ENCODE results near the gene SH3BGRL2. TPM values are rescaled to one million over a fixed set of nuclear protein-coding genes. Genes with fewer than 3 reads are reported as not detected.

Gene SH3BGRL2
- total RNA-seq, 2 donors from 2014 or later: 26.8 to 93.3 TPM

DNA sequence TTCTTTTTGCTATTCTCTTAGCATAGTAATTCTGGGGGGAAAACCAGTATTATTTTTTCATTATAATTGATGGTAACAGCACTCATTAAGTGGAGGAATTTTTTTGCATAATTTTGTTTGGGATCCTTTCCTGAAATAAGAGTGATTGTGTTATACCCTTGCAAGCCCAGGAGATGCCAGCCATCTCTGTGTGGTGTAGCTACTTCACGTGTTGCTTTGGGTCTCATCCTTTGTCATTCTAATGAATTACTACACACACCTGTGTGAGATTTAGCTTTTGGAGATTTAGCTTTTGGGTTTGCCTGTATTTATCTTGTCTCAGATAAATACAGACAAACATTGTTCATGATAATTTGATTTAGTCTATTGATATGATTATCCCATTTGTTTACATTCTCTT lies 76.5 kb downstream of the SH3BGRL2 start:
- intact Hi-C loops (cut with DNase I): no loop called here
- no peaks in the 10 kb centered on the region for H3K9me3 ChIP-seq
- no peaks in the 10 kb centered on the region for H3K36me3 ChIP-seq
- H3K27ac ChIP-seq: no peak overlapping the region
- H3K4me1 ChIP-seq (replicated peaks): peaks cover 2% of the 10 kb centered on the region
- no peak for DNase-seq (ENCODE audit: low spot score)
- no peaks in the 10 kb centered on the region for H3K27me3 ChIP-seq (replicated peaks; ENCODE audit: insufficient read depth)
- H3K4me3 ChIP-seq: no peak overlapping the region
- 84% methylated on average over 1 of the region's 1 CpG for WGBS
- TF ChIP-seq POLR2AphosphoS5 (IDR thresholded peaks at IDR 0.05) (no peak), POLR2A (IDR thresholded peaks at IDR 0.05) (no peak)
- TF ChIP-seq, protein P1, sequence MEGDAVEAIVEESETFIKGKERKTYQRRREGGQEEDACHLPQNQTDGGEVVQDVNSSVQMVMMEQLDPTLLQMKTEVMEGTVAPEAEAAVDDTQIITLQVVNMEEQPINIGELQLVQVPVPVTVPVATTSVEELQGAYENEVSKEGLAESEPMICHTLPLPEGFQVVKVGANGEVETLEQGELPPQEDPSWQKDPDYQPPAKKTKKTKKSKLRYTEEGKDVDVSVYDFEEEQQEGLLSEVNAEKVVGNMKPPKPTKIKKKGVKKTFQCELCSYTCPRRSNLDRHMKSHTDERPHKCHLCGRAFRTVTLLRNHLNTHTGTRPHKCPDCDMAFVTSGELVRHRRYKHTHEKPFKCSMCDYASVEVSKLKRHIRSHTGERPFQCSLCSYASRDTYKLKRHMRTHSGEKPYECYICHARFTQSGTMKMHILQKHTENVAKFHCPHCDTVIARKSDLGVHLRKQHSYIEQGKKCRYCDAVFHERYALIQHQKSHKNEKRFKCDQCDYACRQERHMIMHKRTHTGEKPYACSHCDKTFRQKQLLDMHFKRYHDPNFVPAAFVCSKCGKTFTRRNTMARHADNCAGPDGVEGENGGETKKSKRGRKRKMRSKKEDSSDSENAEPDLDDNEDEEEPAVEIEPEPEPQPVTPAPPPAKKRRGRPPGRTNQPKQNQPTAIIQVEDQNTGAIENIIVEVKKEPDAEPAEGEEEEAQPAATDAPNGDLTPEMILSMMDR (IDR thresholded peaks at IDR 0.05): no peak

GRCh38 chr6:79708095-79708791 lies 77.1 kb downstream of the SH3BGRL2 start:
- Histone ChIP-seq H3K27me3 (replicated peaks; ENCODE audit: insufficient read depth) (no peaks in the 10 kb centered on the region), H3K36me3 (no peaks in the 10 kb centered on the region), H3K4me3 (no peak overlapping the region), H3K4me1 (replicated peaks) (peaks cover 2% of the 10 kb centered on the region), H3K9me3 (no peaks in the 10 kb centered on the region), H3K27ac (no peak overlapping the region)
- 83% methylated on average over 3 of the region's 3 CpGs for WGBS
- intact Hi-C loops (cut with DNase I): no loop called here
- no peak for TF ChIP-seq POLR2AphosphoS5 (IDR thresholded peaks at IDR 0.05)
- TF ChIP-seq POLR2A (IDR thresholded peaks at IDR 0.05): no peak
- TF ChIP-seq, protein P1 (IDR thresholded peaks at IDR 0.05): no peak
- no peak for DNase-seq (ENCODE audit: low spot score)

GRCh38 chr6:79710127-79710526 lies 79.0 kb downstream of the SH3BGRL2 start:
- no peaks in the 10 kb centered on the region for H3K27me3 ChIP-seq (replicated peaks; ENCODE audit: insufficient read depth)
- intact Hi-C loops (cut with DNase I): no loop called here
- H3K4me3 ChIP-seq: no peak overlapping the region
- no peak for DNase-seq (ENCODE audit: low spot score)
- TF ChIP-seq, protein P1 (IDR thresholded peaks at IDR 0.05): no peak
- TF ChIP-seq POLR2A (IDR thresholded peaks at IDR 0.05) (no peak), POLR2AphosphoS5 (IDR thresholded peaks at IDR 0.05) (no peak)
- H3K27ac ChIP-seq: no peak overlapping the region
- H3K4me1 ChIP-seq (replicated peaks): peaks cover 2% of the 10 kb centered on the region
- H3K36me3 ChIP-seq: no peaks in the 10 kb centered on the region
- no peaks in the 10 kb centered on the region for H3K9me3 ChIP-seq
- 40% methylated on average over 3 of the region's 3 CpGs for WGBS

GRCh38 chr6:79711167-79711566 lies 80.0 kb downstream of the SH3BGRL2 start:
- intact Hi-C loops (cut with DNase I): no loop called here
- 82% methylated on average over 4 of the region's 4 CpGs for WGBS
- TF ChIP-seq POLR2A (IDR thresholded peaks at IDR 0.05) (no peak), POLR2AphosphoS5 (IDR thresholded peaks at IDR 0.05) (no peak)
- TF ChIP-seq, protein P1 (IDR thresholded peaks at IDR 0.05): no peak

DNA sequence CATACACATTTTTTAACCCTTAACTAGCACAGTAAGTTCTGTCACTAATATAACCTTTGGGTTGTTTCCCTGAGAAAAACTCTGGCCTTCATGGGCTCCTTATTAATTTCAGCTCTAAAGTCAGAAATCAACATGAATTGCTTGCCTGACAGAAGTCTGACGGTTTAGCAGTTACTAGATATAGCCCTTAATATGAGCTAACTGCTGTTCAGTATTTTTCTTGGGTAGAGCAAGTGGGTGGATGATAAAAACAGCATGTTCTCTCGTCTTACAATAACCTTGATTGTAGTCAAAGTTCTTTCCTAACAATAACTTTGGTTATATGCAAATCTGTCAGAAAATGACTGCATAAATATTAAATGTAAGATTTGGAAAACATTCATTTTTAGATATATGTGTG lies 81.0 kb downstream of the SH3BGRL2 start:
- DNase-seq (ENCODE audit: low spot score): no peak
- H3K36me3 ChIP-seq: no peaks in the 10 kb centered on the region
- H3K4me1 ChIP-seq (replicated peaks): peaks cover 2% of the 10 kb centered on the region
- no peaks in the 10 kb centered on the region for H3K9me3 ChIP-seq
- TF ChIP-seq POLR2A (IDR thresholded peaks at IDR 0.05) (no peak), POLR2AphosphoS5 (IDR thresholded peaks at IDR 0.05) (no peak)
- TF ChIP-seq, protein P1 (IDR thresholded peaks at IDR 0.05): no peak
- WGBS: 40% methylated on average over 2 of the region's 2 CpGs
- intact Hi-C loops (cut with DNase I): no loop called here
- no peaks in the 10 kb centered on the region for H3K27me3 ChIP-seq (replicated peaks; ENCODE audit: insufficient read depth)
- H3K27ac ChIP-seq: peak overlapping the region; percentile 35 to 50
- no peak overlapping the region for H3K4me3 ChIP-seq

More at GRCh38 chr6:79711167-79711566, 80.0 kb downstream of the SH3BGRL2 start:
- H3K27ac ChIP-seq: peak overlapping the region; percentile 35 to 50
- H3K36me3 ChIP-seq: no peaks in the 10 kb centered on the region
- no peak overlapping the region for H3K4me3 ChIP-seq
- H3K4me1 ChIP-seq (replicated peaks): peaks cover 2% of the 10 kb centered on the region
- DNase-seq (ENCODE audit: low spot score): no peak
- no peaks in the 10 kb centered on the region for H3K27me3 ChIP-seq (replicated peaks; ENCODE audit: insufficient read depth)
- no peaks in the 10 kb centered on the region for H3K9me3 ChIP-seq

Measured in prostate gland (tissue), 2 donors.